ENCODE measurements around the gene TNRC6A.

Gene TNRC6A

GRCh38 chr16:24819462-24820040, 90.1 kb downstream of the TNRC6A start:
- Histone ChIP-seq H3K4me2 (ENCODE audit: low read depth, low read length, poor library complexity, severe bottlenecking) (no peak overlapping the region), H3K9ac (ENCODE audit: low read depth, low read length, poor library complexity, severe bottlenecking) (no peak overlapping the region)

GRCh38 chr16:24820522-24820921, 91.1 kb downstream of the TNRC6A start:
- no peaks in the 10 kb centered on the region for H3K4me1 ChIP-seq (ENCODE audit: insufficient read depth, low read length, poor library complexity, severe bottlenecking)
- no peak overlapping the region for H3K4me3 ChIP-seq (ENCODE audit: low read length, poor library complexity, severe bottlenecking)
- H3K9me3 ChIP-seq (ENCODE audit: insufficient read depth, low read depth, low read length): no peaks in the 10 kb centered on the region
- H3K4me2 ChIP-seq (ENCODE audit: low read depth, low read length, poor library complexity, severe bottlenecking): no peak overlapping the region
- H2AFZ ChIP-seq (ENCODE audit: low read length): no peak overlapping the region
- TF ChIP-seq CTCF (conservative IDR thresholded peaks at IDR 0.05; ENCODE audit: low read length) (no peak), EZH2phosphoT487 (IDR thresholded peaks at IDR 0.05; ENCODE audit: borderline replicate concordance) (no peak)
- H3K36me3 ChIP-seq (ENCODE audit: insufficient read depth, low read length): peaks cover 86% of the 10 kb centered on the region; the same call in 1 of the 2 replicates
- no peaks in the 10 kb centered on the region for H3F3A ChIP-seq (ENCODE audit: low read depth)
- no peak overlapping the region for H3K9ac ChIP-seq (ENCODE audit: low read depth, low read length, poor library complexity, severe bottlenecking)
- H3K79me2 ChIP-seq (ENCODE audit: insufficient read depth, low read length): no peaks in the 10 kb centered on the region
- no peaks in the 10 kb centered on the region for H3K9me2 ChIP-seq (replicated peaks; ENCODE audit: low read depth, low read length)
- no peaks in the 10 kb centered on the region for H4K20me1 ChIP-seq (ENCODE audit: insufficient read depth, low read length, poor library complexity, severe bottlenecking)
- H3K27me3 ChIP-seq (ENCODE audit: insufficient read depth, low read length, poor library complexity, severe bottlenecking): no peaks in the 10 kb centered on the region

More at GRCh38 chr16:24819462-24820040, 90.1 kb downstream of the TNRC6A start:
- no peak overlapping the region for H2AFZ ChIP-seq (ENCODE audit: low read length)
- no peaks in the 10 kb centered on the region for H3K27me3 ChIP-seq (ENCODE audit: insufficient read depth, low read length, poor library complexity, severe bottlenecking)
- no peaks in the 10 kb centered on the region for H4K20me1 ChIP-seq (ENCODE audit: insufficient read depth, low read length, poor library complexity, severe bottlenecking)
- H3K9me3 ChIP-seq (ENCODE audit: insufficient read depth, low read depth, low read length): no peaks in the 10 kb centered on the region
- peaks cover 91% of the 10 kb centered on the region; the same call in 1 of the 2 replicates for H3K36me3 ChIP-seq (ENCODE audit: insufficient read depth, low read length)
- no peaks in the 10 kb centered on the region for H3K9me2 ChIP-seq (replicated peaks; ENCODE audit: low read depth, low read length)
- no peaks in the 10 kb centered on the region for H3F3A ChIP-seq (ENCODE audit: low read depth)
- H3K79me2 ChIP-seq (ENCODE audit: insufficient read depth, low read length): no peaks in the 10 kb centered on the region
- H3K4me3 ChIP-seq (ENCODE audit: low read length, poor library complexity, severe bottlenecking): no peak overlapping the region
- TF ChIP-seq EZH2phosphoT487 (IDR thresholded peaks at IDR 0.05; ENCODE audit: borderline replicate concordance) (no peak), CTCF (conservative IDR thresholded peaks at IDR 0.05; ENCODE audit: low read length) (no peak)
- H3K4me1 ChIP-seq (ENCODE audit: insufficient read depth, low read length, poor library complexity, severe bottlenecking): no peaks in the 10 kb centered on the region

DNA sequence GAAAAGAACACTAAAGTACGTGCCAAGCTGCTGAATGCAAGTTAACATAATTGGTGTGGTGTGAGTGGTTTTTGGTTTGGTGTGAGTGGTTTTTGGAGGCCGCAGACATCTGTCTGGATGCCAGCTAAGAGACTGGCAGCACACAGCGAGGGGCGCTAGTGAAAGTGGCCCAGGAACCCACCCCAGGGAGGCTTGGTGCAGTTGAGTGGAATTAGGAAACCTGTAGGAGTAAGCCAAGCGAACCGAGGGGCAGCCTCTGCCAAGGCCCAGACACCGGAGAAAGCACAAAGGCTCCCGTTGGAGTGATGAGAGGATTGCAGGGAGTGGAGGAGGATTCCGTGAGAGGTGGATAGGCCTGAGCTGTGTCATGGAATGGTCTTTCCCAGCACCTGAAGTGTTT, 91.7 kb downstream of the TNRC6A start:
- no peaks in the 10 kb centered on the region for H4K20me1 ChIP-seq (ENCODE audit: insufficient read depth, low read length, poor library complexity, severe bottlenecking)
- H3F3A ChIP-seq (ENCODE audit: low read depth): no peaks in the 10 kb centered on the region
- H3K9me3 ChIP-seq (ENCODE audit: insufficient read depth, low read depth, low read length): no peaks in the 10 kb centered on the region
- H3K27me3 ChIP-seq (ENCODE audit: insufficient read depth, low read length, poor library complexity, severe bottlenecking): no peaks in the 10 kb centered on the region
- H3K36me3 ChIP-seq (ENCODE audit: insufficient read depth, low read length): peaks cover 81% of the 10 kb centered on the region; the same call in 1 of the 2 replicates
- no peak overlapping the region for H3K9ac ChIP-seq (ENCODE audit: low read depth, low read length, poor library complexity, severe bottlenecking)
- no peaks in the 10 kb centered on the region for H3K9me2 ChIP-seq (replicated peaks; ENCODE audit: low read depth, low read length)
- TF ChIP-seq EZH2phosphoT487 (IDR thresholded peaks at IDR 0.05; ENCODE audit: borderline replicate concordance) (no peak), CTCF (conservative IDR thresholded peaks at IDR 0.05; ENCODE audit: low read length) (no peak)
- no peak overlapping the region for H2AFZ ChIP-seq (ENCODE audit: low read length)
- no peaks in the 10 kb centered on the region for H3K79me2 ChIP-seq (ENCODE audit: insufficient read depth, low read length)
- no peaks in the 10 kb centered on the region for H3K4me1 ChIP-seq (ENCODE audit: insufficient read depth, low read length, poor library complexity, severe bottlenecking)
- no peak overlapping the region for H3K4me2 ChIP-seq (ENCODE audit: low read depth, low read length, poor library complexity, severe bottlenecking)
- no peak overlapping the region for H3K4me3 ChIP-seq (ENCODE audit: low read length, poor library complexity, severe bottlenecking)
